Measurements from ENCODE around the gene RBMS3.

DNA sequence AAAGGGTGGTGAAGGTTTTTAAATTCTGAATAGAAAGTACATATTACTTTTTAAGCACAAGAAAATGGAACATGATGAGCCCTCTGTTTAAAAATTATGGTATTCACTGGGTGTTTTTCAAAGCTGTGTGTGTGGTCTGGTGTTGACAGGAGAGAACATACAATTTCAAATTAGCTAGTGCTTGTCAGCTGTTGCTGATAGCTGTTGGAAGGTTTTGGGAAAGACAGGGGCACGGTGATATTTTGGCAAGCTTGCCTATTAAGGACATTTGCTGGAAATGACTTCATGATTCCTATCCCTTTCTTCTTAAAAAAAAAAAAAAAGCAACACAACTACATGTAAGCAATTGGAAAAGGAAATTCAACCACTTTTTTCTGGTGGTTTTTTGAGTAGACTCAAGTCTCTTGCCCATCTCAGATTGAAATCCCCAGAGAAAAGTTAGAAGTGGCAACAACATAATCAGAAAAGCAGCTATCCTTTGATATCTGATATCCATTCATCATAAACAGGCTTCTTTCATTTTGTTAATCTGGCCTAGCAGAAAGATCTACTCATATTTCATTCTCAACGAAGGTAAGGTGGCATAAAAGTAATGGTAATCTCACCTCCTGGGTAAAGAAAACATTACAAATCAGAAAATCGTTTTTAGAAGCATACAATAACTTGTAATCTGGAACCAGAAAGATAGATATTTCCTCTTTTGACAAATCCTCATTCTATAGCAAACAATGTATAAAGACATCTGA, 130.0 kb downstream of the RBMS3 start:
- TF ChIP-seq, protein P1, sequence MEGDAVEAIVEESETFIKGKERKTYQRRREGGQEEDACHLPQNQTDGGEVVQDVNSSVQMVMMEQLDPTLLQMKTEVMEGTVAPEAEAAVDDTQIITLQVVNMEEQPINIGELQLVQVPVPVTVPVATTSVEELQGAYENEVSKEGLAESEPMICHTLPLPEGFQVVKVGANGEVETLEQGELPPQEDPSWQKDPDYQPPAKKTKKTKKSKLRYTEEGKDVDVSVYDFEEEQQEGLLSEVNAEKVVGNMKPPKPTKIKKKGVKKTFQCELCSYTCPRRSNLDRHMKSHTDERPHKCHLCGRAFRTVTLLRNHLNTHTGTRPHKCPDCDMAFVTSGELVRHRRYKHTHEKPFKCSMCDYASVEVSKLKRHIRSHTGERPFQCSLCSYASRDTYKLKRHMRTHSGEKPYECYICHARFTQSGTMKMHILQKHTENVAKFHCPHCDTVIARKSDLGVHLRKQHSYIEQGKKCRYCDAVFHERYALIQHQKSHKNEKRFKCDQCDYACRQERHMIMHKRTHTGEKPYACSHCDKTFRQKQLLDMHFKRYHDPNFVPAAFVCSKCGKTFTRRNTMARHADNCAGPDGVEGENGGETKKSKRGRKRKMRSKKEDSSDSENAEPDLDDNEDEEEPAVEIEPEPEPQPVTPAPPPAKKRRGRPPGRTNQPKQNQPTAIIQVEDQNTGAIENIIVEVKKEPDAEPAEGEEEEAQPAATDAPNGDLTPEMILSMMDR (IDR thresholded peaks at IDR 0.05): no peak
- no peak for TF ChIP-seq POLR2AphosphoS5 (IDR thresholded peaks at IDR 0.05)
